Measurements from ENCODE around the gene LHX6.

GRCh38 chr9:122206118-122207046 is 22.4 kb downstream of the LHX6 start:
- no peak for TF ChIP-seq ZFP36 (IDR thresholded peaks at IDR 0.05; ENCODE audit: borderline replicate concordance, partially characterized antibody)
- no peak for TF ChIP-seq CTCF (IDR thresholded peaks at IDR 0.05)
- no peak for TF ChIP-seq CEBPB (IDR thresholded peaks at IDR 0.05)
- TF ChIP-seq POLR2A (IDR thresholded peaks at IDR 0.05; ENCODE audit: low read length) = no peak
- TF ChIP-seq EHMT2 (IDR thresholded peaks at IDR 0.05; ENCODE audit: low read depth) = no peak
- no peak for TF ChIP-seq ZC3H11A (IDR thresholded peaks at IDR 0.05)
- TF ChIP-seq KDM1A (IDR thresholded peaks at IDR 0.05; ENCODE audit: low read depth) = no peak
- no peak for TF ChIP-seq BCL3 (IDR thresholded peaks at IDR 0.05)
- TF ChIP-seq MAX (IDR thresholded peaks at IDR 0.05) = no peak
- no peak for TF ChIP-seq CBX2 (IDR thresholded peaks at IDR 0.05; ENCODE audit: borderline replicate concordance, low read depth)
- TF ChIP-seq EP300 (IDR thresholded peaks at IDR 0.05) = no peak

Measured in A549 (cell line).